ENCODE data around the gene ZMIZ1.

The ZMIZ1 gene

DNA sequence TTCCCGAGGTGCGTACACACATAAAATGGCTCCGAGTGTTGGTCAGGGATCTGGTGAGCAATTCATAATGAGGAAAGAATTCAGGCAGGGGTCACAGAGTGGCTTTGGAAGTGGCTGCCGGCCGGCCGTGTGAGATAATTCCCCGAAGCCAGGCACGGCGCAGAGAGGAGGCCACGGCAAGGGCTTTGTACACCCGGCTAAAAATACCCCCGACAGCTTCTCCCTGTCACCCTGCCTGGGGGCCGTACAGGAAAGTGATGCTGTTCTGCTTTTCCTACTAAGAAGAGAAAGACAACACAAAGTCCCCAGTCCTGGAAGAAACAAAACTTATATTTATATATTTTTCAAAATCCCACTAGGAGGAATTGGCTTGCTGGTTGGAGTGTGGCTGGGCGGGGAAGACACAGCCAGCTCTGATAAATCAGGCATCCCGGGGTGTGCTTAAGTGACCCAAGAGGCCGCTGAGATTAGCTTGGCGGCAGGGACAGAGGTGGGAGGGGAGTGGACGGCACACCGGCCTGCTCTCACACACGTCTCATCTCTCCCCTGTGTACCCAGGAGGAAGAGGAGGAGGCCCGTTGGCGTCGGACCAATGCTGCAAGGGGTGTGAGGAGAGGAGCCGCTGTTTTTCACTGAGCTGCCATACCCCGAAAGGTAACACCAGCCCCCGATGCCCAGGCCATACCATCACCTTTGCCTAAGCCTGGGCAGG is 70.5 kb downstream of the ZMIZ1 start:
- DNase-seq (ENCODE audit: low read depth) = no peak

DNA sequence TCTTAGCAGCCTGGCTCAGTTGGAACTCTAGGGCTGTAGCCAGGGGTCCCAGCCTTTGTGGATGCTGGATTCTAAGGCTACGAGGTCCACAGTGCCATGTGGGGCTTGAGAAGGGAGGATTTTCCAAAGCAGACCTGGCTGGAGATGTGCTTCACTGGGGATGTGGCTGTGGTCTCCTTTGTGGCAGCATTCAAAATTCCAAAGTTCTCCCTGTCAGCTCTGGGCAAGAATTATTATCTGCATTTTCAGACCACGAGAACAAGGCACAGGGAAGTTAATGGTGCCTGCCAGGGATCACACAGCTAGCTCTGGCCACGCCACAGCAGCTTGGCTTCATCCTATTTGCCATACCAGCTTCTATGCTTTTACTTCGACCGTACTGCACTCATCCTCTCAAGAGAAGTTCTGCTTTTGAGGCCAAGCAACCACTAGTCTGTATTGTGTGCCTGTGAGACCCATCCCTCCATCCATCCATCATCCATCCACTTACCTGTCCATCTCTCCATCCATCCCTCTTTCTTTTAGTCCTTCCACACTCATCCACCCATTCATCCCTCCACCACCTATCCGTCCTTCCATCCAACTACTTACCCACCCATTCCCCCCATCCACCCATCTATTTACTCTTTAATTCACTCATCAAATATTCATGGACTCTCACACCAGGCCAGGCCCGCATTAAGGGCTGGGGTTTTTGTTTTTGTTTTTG is 71.5 kb downstream of the ZMIZ1 start:
- DNase-seq (ENCODE audit: low read depth) = no peak

DNA sequence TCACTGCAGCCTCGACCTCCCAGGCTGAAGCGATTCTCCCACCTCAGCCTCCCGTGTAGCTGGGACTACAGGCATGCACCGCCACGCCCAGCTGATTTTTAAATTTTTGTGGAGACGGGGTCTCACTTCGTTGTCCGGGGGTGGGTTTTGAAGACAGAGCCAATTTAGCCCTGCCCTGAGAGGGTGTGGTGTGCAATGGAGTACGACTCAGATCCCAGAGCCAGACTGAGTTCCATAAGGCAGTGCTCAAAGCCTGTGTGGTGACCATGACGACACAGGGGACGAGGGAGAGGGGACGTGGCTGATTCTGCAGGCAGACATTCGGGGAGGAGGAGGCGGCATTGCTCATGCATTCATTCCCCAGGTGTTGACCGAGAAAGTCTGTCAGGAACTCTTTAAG is 72.1 kb downstream of the ZMIZ1 start:
- no peak for DNase-seq (ENCODE audit: low read depth)

DNA sequence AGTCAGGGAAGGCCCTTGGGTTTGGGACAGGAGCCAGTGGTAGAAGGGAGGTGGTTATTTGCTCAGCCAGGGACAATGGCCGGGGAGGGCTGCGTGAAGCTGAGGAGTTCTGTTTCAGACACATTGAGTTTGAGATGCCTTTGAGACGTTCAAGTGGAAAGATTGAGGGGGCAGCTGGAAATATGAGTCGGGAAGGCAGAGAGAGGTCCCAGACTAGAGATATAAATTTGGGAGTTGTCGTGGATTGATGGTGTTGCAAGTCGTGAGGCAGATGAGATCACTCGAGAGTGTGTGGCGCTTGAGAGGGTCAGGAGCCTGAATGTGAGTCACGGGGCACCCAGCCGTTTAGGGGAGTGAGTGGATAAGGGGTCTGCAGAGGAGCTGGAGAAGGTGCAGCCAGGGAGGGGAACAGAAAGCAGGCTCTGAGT is 73.3 kb downstream of the ZMIZ1 start:
- DNase-seq (ENCODE audit: low read depth) = no peak

DNA sequence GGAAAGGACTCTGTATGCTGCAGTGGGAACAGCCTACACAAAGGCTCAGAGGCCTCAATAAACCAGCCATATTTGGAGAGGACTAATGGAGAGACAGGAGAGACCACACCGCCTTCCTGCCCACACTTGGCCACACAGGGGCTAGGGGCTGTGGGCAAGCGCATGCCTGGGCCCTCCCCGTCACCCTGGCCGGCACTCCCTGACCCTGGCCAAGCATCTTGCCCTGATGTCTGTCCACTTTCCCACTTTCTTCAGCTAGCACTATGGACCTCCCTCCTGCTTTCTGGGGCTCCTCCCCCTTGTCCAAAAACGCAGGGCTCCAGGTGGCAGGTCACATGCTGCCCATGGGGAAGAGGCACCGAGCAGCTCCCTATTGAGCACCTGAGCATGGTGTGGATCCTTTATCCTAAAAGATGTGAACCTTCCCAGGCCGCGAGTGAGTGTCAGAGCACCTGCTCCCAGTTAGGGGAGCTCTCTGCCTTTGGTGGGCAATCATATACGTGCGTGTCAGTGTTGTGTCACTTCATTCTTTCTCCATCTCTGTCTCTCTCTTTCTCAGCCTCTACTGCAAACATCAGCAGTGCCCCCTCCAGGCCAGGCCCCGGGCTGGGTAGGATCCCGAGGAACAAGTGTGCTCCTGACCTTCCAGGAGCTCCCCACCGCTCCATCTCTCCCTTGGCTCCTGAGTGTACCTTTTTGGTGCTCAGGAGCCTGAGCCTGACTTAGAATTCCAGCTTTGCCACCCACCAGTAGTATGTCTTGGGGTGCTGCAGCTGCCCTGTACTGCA is 74.0 kb downstream of the ZMIZ1 start:
- no peak for DNase-seq (ENCODE audit: low read depth)

DNA sequence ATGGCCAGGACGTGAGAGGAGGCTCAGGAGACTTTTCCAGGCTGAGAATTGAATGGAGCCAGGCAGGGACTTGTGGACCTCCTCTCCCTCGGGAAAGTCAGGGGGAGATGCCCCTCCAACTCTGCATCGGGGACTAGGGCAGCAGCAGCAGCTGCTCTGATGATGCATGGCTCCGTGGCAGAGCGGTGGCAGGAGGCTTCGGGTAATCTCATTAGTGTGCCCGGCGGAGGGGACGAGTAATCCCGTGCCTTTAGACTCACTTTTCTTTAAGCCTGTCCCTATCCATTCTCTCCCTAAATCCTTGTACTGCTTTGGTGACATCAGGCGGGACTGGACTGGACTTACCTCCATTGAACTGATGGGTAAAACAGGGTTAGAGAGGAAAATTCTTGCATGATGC is 75.1 kb downstream of the ZMIZ1 start:
- DNase-seq (ENCODE audit: low read depth) = no peak

DNA sequence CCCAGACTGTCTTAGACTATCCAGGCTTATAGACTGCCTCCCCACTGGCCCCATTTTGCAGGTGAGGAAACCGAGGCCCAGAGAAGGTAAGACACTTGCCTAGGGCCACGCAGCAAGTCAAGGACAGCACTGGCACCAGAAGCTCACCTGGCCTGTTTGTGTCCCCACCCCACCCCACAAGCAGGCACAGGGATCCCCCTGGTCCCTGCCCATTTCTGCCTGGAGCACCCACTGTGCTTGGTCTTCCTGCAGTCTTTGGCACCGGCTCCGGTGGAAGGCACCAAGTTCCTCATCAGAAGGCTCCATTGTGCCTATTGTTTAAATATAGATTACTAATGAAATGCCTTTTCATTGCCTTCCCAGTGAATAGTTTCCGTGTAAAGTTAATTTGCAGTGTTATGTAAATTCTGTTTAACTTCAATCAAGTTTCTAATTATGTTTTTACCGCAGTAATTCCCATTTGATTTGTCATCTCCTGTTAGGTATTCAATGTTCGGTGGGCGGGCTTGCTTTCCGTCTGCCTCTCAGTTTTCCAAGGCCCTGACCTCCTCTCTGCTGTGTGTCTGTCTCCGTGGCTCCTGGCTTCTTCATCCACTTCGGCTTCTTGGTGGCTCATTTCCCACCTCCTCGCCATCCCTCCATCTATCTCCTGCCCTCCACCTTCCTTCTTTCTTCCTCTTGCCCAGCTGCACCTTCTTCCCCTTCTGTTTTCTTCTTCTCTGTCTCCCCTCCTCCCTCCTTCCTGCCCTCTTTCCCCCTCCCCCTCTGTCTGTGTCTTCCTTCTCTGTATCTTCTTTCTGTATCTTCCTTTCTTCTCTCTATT is 75.8 kb downstream of the ZMIZ1 start:
- DNase-seq (ENCODE audit: low read depth) = no peak

DNA sequence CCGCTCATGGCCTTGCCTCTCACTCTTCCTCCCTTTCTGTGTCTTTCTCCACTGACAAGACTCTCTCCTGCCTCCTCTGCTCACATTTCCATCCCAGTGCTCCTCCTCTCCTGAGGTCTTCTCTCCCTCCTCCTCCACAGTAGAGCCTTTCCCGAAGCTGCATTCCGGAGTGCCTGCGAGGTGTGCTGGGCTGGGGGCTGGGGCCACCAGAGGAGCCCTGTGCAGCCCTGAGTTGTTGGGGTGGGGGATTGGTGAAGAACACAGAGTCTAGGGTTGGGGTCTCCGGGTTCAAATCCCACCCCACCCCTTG is 76.4 kb downstream of the ZMIZ1 start:
- no peak for DNase-seq (ENCODE audit: low read depth)

- DNase-seq (ENCODE audit: low read depth) = no peak
These were observed 77.0 kb downstream of the ZMIZ1 start for GRCh38 chr10:79145517-79146470.

- DNase-seq (ENCODE audit: low read depth) = no peak
These were observed 77.9 kb downstream of the ZMIZ1 start for GRCh38 chr10:79146611-79147130.

DNA sequence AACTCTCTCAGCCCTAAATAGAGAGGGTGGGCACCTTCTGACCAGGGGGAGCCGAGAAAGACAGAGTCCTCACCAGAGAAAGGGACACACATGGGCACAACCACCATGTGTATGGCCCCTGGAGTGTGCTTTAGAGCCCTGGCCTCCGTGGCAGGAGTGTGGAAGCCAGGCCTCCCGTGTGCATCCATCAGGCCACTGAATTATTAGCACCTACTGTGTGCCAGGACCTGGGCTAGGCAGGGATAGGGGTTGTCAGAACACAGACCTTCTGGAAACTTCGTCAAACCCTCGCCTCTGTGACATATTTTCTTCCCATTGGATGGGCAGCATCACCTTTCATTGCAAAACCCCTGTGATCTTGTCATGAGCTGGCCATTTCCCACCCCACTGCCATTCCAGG is 78.5 kb downstream of the ZMIZ1 start:
- no peak for DNase-seq (ENCODE audit: low read depth)

DNA sequence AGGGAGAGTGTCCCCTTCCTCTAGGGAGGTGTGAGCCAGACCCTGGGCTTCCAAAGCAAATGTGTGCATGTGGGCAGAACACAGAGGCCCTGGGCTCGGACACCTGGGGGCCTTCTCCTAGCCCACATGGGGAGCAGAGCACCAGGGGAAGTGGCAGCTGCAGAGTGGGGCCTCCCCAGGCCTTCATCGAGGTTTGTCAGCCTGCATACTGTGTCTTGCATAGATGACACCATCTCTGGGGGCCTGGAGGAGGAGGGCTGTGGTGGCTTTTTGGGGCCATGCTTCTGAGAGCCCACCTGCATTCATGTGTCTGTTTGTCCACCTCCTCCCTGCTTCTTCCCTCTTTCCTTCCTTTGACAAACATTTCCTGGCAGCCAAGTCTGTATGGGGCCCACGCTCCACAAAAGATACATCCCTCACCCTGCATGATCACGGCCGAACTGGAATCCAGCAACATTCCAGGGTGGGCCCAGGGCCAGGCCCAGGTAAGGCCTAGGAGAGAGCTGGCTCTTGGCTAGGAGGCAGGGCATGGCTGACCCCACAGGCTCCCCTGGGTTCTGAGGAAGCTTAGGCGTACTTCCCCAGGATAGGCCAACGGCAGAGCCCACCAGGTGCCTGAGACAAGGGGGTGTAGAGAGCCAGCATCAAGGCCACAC is 79.2 kb downstream of the ZMIZ1 start:
- DNase-seq (ENCODE audit: low read depth) = no peak

- no peak for DNase-seq (ENCODE audit: low read depth)
These were observed 79.9 kb downstream of the ZMIZ1 start for GRCh38 chr10:79148452-79149344.

DNA sequence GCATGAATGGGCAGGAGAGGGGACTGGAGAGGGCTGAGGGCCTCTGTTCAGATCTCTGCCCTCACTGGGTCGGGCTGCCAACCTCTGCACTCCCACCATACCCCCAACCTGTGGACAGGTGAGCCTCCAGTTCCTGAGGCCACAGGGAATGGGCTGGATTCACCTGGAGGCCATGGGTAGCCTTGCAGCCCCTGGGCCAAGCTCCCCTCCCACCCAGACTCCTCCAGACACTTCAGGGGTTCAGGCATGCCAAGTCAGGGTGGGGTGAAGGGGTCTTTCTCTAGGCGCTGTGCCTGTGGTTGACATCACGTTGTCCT is 80.5 kb downstream of the ZMIZ1 start:
- DNase-seq (ENCODE audit: low read depth) = no peak

DNA sequence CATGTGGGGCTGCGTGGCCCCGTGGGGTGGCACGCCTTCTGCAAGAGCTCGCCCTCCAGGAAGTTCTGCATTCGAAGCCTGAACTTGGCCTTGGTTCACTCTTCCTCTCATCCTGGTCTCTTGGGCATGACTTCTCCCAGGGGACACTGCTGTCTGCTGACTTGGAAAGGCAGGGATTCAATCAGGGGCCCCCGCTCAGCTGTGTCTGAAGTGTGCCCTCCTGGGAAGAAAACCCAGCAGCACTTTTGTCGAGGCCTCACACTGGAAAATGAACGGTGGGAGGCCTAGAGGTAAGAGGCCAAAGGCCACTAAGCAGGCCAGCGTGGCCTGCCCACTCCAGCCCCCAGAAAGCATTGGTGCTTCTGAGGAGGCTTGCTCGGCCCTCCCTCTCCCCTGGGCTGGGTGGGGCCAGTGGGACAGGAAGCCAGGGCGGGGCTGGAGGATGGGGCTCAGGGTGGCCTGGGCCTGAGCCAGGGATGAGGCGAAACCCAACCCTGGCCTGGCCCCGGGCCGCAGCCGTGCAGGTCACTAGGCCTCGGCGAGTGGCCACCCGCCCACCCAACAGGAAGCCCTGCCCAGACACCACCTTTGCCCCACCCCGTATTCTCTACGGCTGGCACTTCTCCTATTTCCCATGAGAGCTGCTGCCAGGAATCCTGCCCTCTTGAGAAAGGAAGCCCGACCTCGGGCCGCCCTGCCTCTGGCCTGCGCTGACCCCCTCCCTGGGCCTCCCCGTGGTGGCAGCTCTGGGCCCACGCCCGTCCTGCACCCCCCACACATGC is 81.1 kb downstream of the ZMIZ1 start:
- no peak for DNase-seq (ENCODE audit: low read depth)

- no peak for DNase-seq (ENCODE audit: low read depth)
These were observed 81.6 kb downstream of the ZMIZ1 start for GRCh38 chr10:79150444-79150754.

GRCh38 chr10:79152423-79152817 is 83.7 kb downstream of the ZMIZ1 start:
- no peak for DNase-seq (ENCODE audit: low read depth)

GRCh38 chr10:79153745-79154144 is 85.0 kb downstream of the ZMIZ1 start:
- DNase-seq (ENCODE audit: low read depth) = no peak

All from non-pigmented ciliary epithelial cell (primary cell).